Breast epithelium (tissue), 3 donors: ENCODE data around the gene DENND5B.

Experiments used
- POLR2AphosphoS5 ChIP-seq, 3 donors: sonication (generic); formaldehyde crosslinking; IDR thresholded peaks; one replicate each; pipeline ENCODE4 v1.6.1; 2017; ENCODE audit warnings: antibody characterized with exemption in 3 of 3
- TF ChIP-seq, protein P1 (sequence below), 3 donors: fragments of 450-650 bp; IDR thresholded peaks; one replicate each; pipeline ENCODE4 v1.5.1; 2016 to 2017; ENCODE audit warnings: antibody characterized with exemption in 3 of 3, mild to moderate bottlenecking in 3 of 3, moderate library complexity in 3 of 3

GRCh38 chr12:31431721-31432240, 159.2 kb downstream of the DENND5B start:
- TF ChIP-seq, protein P1, sequence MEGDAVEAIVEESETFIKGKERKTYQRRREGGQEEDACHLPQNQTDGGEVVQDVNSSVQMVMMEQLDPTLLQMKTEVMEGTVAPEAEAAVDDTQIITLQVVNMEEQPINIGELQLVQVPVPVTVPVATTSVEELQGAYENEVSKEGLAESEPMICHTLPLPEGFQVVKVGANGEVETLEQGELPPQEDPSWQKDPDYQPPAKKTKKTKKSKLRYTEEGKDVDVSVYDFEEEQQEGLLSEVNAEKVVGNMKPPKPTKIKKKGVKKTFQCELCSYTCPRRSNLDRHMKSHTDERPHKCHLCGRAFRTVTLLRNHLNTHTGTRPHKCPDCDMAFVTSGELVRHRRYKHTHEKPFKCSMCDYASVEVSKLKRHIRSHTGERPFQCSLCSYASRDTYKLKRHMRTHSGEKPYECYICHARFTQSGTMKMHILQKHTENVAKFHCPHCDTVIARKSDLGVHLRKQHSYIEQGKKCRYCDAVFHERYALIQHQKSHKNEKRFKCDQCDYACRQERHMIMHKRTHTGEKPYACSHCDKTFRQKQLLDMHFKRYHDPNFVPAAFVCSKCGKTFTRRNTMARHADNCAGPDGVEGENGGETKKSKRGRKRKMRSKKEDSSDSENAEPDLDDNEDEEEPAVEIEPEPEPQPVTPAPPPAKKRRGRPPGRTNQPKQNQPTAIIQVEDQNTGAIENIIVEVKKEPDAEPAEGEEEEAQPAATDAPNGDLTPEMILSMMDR (IDR thresholded peaks at IDR 0.05) = no peak
- TF ChIP-seq POLR2AphosphoS5 (IDR thresholded peaks at IDR 0.05) = no peak
